H54 (cell line): ENCODE measurements around the gene OSM.

Experiments used
- DNase-seq: peaks from one replicate; pipeline ENCODE4 v3.0.0; 2011; ENCODE audit warnings: low spot score, mixed read lengths; ENCODE audit not compliant: insufficient read length
- FAIRE-seq: peaks from 3 replicates; lab custom pipeline; 2011; peaks lifted over from hg19 to GRCh38; lab: Jason Lieb, UNC
- POLR2A ChIP-seq: IDR thresholded peaks from 2 replicates; pipeline ENCODE4 v1.6.1; 2011; ENCODE audit warnings: low read depth, mild to moderate bottlenecking, low read length

OSM gene

DNA sequence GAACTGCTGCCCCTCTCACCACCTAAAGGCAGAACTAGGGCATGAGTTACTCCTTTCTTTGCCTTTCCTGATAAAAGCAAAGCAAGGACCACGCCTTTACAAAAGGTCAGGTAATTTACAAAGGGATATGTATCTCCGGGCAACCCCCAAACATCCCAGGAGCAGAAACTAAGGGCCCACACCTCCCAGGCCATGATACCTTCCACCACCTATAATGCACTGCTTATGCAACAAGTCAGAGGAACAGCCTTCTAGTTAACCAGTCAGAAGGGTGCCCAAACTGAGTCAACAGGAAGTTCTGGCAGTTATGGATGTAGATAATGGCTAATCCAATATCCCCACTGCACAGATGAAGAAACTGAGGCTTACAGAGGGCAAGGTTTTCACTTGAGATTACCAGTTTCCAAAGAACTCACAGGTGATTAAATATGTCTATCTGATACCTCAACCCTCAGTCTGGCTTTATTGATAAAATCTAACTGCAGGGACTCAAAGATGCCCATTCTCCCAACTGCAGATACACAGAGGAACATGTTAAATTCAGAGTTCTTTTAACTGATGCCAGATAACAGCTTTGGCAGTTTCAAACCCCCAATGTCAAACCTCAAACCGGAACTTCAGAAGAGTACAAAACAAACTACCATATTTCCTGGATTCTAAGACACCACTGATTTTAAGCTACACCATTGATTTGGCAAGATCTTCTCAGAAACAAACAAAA is 39.4 kb upstream of the OSM start:
- DNase-seq (no peak), FAIRE-seq (no peak)
- no peak for TF ChIP-seq POLR2A

DNA sequence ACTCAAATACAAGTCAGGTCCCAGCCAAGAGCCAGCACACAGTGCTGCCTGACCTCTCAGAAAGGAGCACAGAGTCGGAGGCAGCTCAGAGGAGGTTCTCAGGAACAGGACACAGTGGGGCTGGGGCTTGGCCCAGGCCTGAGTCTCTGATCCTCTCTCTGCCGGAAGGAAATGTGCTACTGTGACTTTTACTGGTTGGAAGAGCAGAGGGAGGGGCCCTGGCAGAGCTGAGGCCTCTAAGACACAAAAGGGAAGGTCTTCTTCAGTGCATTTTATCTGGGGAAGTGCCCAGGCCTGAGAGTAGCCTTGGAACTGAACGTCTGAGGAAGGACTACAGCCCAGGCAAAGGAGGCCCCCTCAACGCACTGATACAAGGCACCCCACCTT is 38.9 kb upstream of the OSM start:
- TF ChIP-seq POLR2A: no peak
- DNase-seq: no peak
- FAIRE-seq: no peak

DNA sequence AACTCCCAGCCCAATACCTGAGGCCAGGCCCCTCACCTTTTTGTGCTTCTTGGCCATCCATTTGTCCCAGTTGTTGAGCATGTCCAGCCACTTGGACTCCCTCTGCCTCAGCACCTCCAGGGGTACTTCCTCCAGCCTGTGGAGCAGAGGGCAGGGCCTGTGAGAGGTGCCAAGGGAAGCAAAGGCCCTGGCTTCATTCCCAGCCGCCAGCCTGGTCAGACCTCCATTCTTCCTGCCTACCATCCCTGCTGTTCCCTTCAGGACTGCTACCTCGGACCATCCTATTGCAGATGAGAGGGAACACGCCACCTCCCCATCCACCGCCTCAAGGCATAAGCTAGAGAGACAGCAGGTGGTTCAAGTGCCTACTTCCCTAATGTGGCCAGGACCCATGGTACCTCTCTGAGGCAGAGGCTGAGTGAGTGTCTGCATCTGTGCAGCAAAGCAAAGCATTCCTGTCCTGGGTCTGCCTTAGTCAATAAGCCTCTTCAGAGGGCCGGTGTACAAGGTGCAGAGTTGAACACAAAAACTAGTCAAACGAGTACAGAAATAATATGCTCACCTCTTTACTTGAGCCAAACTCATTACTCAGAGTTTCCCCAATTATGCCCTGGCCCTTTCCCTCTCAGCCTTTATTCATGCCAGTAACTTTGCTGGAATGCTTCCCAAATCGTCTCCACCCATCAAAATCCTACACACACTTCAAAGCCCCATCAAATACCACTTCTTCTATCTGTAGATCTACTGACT is 38.0 kb upstream of the OSM start:
- no peak for FAIRE-seq
- no peak for DNase-seq
- TF ChIP-seq POLR2A: no peak

DNA sequence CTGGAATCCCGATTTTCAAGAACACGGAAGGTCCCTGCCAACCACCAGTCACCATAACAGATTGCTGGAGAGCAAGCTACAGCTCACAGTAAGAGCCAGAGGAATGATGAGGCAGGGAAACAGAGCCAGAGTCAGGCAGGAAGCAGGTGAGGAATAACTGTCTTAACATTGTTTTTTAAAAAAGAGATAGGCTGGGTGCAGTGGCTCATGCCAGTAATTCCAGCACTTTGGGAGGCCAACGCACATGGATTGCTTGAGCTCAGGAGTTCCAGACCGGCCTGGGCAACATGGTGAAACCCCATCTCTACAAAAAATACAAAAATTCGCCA is 36.1 kb upstream of the OSM start:
- FAIRE-seq: no peak
- DNase-seq: no peak
- TF ChIP-seq POLR2A: no peak

DNA sequence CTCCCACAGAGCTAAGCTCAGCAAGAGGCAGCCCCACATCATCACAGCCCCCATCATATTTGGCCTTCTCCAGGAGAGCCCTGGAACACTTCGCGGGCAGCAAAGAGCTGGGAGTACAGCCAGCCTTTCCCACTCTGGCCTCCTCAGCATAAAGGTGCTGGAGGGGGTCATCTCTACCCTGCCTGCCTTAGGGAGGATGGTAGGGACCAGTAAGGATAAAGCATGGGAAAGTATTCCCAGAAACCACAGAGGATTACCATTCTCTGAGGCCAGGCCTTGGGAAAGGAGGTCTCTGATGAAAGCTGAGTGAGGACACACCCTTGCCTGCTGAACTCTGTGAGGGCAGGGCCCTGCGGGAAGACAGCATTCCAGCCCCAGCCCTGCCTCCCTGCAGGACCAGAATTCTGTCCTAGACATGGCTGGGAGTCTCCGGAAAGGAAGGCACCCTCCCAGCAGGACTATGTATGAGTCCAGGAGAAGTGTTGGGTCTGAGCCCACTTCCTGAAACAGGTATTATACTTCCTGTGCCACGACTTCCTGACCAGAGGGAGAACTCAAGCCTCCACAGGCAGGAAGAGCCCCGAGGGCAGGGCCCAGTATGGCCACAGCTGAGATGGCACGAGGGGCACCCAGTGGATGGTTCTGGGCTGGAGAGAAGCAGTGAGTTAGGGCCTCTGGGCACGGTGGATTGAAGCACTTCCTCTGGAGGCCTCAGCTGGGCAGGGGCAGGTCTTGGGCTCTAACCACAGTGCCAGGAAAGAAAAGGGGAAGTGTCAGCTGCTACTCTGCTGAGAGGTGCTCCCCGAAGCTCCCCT is 35.6 kb upstream of the OSM start:
- no peak for DNase-seq
- FAIRE-seq: no peak
- no peak for TF ChIP-seq POLR2A

DNA sequence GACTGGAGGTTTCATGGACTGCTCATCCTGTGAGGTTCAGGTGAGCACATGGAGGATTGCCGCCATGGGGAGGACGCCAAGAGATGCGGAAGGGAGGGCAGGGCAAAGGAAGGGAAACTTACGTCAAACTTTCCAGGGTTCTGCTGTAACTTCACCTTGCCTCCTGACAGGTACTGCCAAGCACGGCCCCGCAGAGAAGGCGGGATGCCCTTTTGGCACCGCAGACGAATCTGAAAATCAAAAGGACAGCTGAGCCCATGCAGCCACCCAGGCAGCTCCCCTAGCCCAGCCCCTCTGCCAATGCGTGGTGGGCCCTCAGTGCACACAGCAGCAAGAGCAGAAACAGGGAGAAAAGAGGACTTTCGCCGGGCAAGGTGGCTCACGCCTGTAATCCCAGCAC is 32.7 kb upstream of the OSM start:
- no peak for TF ChIP-seq POLR2A
- FAIRE-seq: no peak

DNA sequence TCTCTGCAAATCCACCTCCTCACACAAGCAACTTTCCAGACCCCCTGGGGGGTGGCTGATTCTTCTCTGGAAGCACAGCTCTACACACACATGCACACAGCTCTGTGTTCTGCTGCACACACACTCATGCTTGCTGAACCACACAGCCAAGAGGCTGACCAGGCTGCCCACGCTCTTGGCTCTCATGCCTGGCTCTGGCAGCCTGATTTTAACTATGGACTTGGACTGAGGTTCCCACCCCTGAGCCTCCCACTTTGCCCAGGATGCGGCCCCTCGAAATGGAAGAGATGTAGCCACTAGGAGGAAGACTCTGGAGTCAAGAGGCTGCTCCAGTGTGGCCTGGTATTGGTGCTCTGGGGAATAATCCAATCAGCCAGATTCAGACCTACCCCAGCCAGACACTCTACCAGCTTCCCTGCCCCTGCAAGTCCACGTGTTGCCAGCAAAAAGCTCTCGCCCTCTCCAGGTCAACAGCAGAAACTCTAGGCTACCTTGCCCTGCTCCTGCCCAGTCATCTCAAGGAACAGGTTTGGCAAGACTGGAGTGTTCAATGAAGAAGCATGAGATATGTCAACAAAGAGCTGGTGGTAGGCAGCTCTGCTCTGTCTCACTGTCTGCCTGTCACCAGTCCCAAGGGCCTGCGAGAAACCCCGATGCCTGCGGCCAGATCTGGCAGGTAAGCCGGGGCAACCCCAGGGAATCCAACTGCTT is 31.5 kb upstream of the OSM start:
- no peak for TF ChIP-seq POLR2A
- FAIRE-seq (no peak), DNase-seq (no peak)

More for the DNA sequence above, 32.7 kb upstream of the OSM start:
- DNase-seq: no peak

DNA sequence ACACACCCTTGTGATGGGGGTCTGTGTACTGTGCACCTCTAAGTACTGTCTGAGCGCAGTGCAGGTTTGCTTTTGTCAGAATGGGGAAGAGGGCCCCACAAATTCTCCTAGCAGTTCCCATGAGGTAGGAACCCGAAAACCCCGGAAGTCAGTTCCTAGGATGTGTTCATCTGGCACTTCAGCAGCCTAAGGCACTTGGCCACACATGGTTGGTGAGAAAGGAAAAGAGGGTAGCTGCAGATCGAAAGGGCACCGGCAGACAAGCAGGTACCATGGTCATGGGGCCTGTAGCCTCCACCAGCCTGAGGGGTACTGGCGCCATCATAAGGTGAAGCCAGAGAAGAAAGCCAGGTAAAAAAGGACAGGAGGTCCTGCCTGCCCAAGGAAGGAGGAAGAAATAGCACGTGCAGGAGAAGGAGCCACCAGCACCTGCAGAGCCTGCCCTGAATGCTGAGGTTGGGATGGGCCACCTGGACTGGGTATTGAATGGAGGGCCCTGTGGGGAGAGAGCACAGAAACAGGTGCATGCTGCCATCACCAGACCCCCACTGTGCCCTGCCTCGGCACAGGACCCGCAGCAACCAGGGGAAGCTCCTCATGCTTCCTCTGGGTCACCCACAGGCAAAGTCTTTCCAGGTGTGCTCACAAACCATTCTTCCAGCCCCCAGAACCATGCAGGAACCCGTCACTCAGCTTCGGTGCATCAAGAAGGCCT is 30.8 kb upstream of the OSM start:
- FAIRE-seq: no peak
- no peak for TF ChIP-seq POLR2A
- no peak for DNase-seq

DNA sequence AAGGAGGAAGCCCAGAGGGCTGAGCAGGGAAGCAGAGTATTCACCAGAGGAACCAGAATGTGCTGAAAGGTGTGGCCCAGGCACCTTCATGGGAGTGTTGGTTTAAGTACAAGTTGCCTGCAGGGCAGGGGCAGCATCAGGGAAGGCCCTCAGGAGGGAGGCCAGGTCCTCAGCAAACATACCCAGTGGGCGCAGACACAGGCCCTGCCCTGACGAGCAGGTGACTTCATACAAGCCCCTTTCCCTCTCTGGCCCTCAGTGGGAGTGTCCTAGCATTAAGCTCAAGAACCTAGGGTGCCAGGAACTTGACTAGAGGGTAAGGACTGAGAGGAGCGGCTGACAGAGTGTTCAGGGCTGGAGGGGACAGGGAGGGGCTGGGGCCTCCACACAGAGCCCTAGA is 30.2 kb upstream of the OSM start:
- TF ChIP-seq POLR2A: no peak
- no peak for FAIRE-seq
- DNase-seq: no peak

DNA sequence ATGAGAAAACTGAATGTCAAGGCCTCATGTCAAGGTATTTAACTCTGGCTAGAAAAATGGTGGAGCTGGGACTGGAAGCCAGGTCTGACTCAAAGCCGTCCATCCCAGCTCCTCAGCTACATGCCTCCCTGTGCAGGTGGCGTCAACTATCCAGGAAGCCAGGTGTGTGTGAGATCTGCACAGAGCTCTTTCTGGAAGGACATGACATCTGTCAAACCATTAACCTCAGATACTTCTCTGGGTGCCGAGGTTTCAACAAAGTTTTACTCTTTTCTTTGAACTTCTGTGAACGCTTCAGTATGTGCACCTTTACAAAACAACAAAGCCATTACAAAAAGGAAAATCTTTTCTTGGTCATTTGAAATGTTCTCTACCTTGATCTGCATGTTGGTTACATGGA is 29.7 kb upstream of the OSM start:
- DNase-seq (no peak), FAIRE-seq (no peak)
- TF ChIP-seq POLR2A: no peak

DNA sequence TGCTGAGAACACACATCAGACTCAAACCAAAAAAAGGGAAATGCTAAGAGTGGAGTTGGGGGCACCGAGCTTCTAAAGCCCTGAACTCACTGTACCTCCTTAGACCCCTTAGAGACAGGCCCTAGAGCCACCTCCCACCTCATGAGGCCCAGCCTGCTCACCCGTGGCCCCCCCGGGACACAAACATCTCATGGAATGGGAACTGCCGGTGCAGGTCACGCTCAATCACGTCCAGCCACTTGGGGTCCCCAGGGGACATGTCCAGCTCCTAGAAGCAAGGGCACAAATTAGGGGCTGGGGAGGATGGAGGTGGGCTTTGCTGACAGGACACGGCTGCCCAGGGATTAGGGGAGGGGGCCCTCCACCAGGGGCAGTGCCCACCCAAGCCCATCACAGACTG is 28.9 kb upstream of the OSM start:
- FAIRE-seq: no peak
- DNase-seq: no peak
- TF ChIP-seq POLR2A: no peak

DNA sequence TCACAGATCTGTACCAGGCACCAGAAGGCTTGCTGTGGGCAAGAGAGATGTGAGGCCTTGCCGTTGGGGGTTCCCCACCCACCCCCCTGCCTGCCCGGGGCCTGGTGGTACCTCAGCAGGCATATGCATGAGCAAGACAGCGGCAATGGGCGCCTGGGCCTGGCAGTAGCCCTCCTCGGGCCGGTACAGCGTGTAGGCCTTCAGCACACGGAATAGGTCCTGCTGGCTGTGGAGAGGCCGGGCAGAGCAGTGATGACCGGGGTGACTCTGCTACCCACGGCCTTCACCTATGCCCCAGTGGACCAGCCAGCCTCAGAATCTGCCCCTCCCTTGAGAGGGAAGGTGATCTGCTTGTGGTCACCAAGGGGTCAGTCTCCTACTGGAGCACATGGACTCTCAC is 28.2 kb upstream of the OSM start:
- FAIRE-seq (no peak), DNase-seq (no peak)
- TF ChIP-seq POLR2A: no peak

DNA sequence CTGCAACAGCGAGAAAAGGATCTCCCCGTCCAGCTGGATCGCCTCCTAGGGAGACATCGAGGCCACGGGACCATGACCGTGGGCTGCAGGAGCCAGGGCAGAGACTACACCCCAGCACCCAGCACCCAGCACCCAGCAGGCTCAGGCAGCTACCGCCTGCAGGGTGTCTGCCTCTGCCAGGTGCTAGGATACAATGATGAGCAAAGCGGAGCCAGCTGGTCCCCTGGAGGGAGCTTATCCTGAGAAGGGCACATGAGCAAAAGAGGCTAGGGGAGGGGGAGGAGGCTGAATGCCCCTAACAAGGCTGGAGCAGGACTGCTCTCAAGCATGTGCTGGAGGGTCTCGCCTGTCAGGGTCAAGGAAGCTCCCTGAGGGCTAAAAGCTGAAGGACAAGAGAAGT is 27.4 kb upstream of the OSM start:
- TF ChIP-seq POLR2A: no peak
- FAIRE-seq (no peak), DNase-seq (no peak)

DNA sequence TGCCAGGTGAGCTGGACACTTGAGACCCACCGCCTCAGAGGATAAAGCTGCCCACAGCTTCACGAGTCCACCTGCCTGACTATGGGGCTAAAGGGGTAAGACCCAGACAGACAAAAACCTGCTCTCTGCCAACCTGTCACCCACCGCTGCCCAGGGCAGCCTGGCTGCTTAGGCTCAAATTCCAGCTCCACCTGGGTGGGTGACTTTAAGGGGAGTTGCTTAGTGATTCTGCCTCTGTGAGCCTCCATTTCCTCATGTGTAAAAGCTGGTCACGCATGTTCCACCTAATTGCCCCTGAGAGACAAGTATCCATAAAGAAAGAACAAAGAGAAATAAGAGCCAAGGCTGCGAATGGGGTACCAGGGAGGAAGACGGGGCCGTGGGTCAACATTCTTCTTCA is 26.4 kb upstream of the OSM start:
- no peak for FAIRE-seq
- DNase-seq: no peak

More for the DNA sequence above, 26.4 kb upstream of the OSM start:
- no peak for TF ChIP-seq POLR2A
